Activated CD4-positive, alpha-beta T cell treated with anti-CD3 and anti-CD28 coated beads for 36 hours (primary cell): Measurements from ENCODE around the gene SERPINB7. TPM values are rescaled to one million over a fixed set of nuclear protein-coding genes. Genes with fewer than 3 reads are reported as not detected.

ENCODE experiments used
- ATAC-seq: fragments of 200-7000 bp; cut with Tn5 transposase; one replicate; pipeline ENCODE4 v1.10.0; 2021; ENCODE audit warnings: mild to moderate bottlenecking, moderate library complexity
- CTCF ChIA-PET: fragments of 350-600 bp; sonication (Branson Sonifier 250); formaldehyde crosslinking; loops from one replicate; lab custom pipeline; 2021; ENCODE audit warnings: antibody characterized with exemption; lab: Charles Lee
- POLR2A ChIA-PET: fragments of 350-600 bp; sonication (Branson Sonifier 250); formaldehyde crosslinking; loops from one replicate; lab custom pipeline; 2021; ENCODE audit warnings: antibody characterized with exemption, inconsistent platforms; lab: Charles Lee
- DNase-seq: peaks from one replicate; pipeline ENCODE4 v3.0.0-alpha.2; 2020
- H3K27ac Mint-ChIP-seq: one replicate; pipeline ENCODE4 v1.8.0; 2021; ENCODE audit warnings: mixed read lengths
- H3K27me3 Mint-ChIP-seq: one replicate; pipeline ENCODE4 v1.8.0; 2021; ENCODE audit warnings: mixed read lengths
- H3K36me3 Mint-ChIP-seq: one replicate; pipeline ENCODE4 v1.8.0; 2021; ENCODE audit warnings: low read depth, mixed read lengths
- H3K4me1 Mint-ChIP-seq: one replicate; pipeline ENCODE4 v1.8.0; 2021; ENCODE audit warnings: mixed read lengths
- H3K4me3 Mint-ChIP-seq: one replicate; pipeline ENCODE4 v1.8.0; 2021; ENCODE audit warnings: mild to moderate bottlenecking, moderate library complexity, mixed read lengths
- H3K9me3 Mint-ChIP-seq: one replicate; pipeline ENCODE4 v1.8.0; 2021; ENCODE audit warnings: low read depth, mixed read lengths
- intact Hi-C, 2 experiments: fragments of 100-400 bp; cut with DNase I in 1 of 2; cut with micrococcal nuclease in 1 of 2; formaldehyde crosslinking; loops; one replicate each; pipeline versions ENCODE4 v1.14.2 to v1.15.1; 2022 to 2024; cut with DNase I, micrococcal nuclease
- total RNA-seq, 2 experiments: library from RNA; stranded (reverse); gene quantifications; one replicate each; pipeline ENCODE4 v1.2.3, GENCODE V29; 2021

Gene SERPINB7
- total RNA-seq, 2 experiments from 2014 or later: not detected

DNA sequence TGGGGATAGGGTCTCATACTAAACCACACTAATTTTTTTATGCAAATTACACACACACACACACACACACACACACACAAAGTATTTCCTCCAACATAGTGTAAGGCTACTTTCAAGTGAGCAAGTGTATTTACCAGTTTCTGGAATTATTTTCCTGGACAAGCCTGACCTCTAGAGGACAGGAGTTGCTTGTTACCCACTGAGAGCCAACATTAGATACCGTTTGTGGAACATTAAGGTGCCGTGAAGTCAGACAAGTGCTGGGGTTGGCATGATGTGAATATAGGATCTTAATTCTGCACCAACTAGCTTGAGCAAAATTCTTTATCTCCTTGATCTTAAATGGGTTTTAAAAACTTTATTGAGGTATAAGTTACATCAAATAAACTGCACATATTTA, 72.9 kb downstream of the SERPINB7 start:
- H3K27ac Mint-ChIP-seq: no peak overlapping the region
- DNase-seq (no peak), ATAC-seq (peak; percentile 39)
- H3K4me3 Mint-ChIP-seq: no peak overlapping the region
- intact Hi-C loops: loop anchor here (1.0 to 5.0 kb wide), 2 partner anchors 271 to 330 kb away; no protein-coding TSS in a partner anchor
- CTCF ChIA-PET: interaction anchor here (0.7 kb wide), 1 partner anchor 18 kb away, joined by 3 read pairs; no protein-coding TSS in a partner anchor
- POLR2A ChIA-PET: interaction anchor here (0.7 kb wide), 1 partner anchor 149 kb away, joined by 4 read pairs; no protein-coding TSS in a partner anchor
- H3K36me3 Mint-ChIP-seq: no peaks in the 10 kb centered on the region
- H3K27me3 Mint-ChIP-seq: peaks cover 15% of the 10 kb centered on the region
- no peaks in the 10 kb centered on the region for H3K9me3 Mint-ChIP-seq
- no peaks in the 10 kb centered on the region for H3K4me1 Mint-ChIP-seq

DNA sequence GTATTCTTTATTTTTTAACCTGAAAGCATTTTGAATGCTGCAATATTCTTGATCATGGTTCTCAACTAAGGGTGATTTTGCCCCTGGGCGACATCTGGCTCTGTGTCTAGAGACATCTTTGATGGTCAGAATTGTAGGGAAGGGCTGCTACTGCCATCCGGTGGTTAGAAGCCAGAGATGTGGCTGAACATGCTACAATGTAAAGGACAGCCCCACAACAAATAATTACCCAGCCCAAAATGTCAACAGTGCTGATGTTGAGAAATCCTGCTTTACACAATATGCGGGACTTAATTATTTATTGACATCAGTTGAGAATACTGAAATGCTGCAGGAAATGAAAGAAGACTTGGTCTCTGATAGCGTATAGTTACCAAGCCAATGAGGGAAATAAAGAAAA, 74.8 kb downstream of the SERPINB7 start:
- DNase-seq (peak; percentile 43), ATAC-seq (no peak)
- Mint-ChIP-seq H3K36me3 (no peaks in the 10 kb centered on the region), H3K9me3 (no peaks in the 10 kb centered on the region), H3K27ac (no peak overlapping the region), H3K4me3 (no peak overlapping the region), H3K4me1 (no peaks in the 10 kb centered on the region), H3K27me3 (peaks cover 12% of the 10 kb centered on the region)
- POLR2A ChIA-PET: no interaction called here
- intact Hi-C loops: no loop called here
- CTCF ChIA-PET: interaction anchor here (1.0 kb wide), 1 partner anchor 331 kb away, joined by 11 read pairs; no protein-coding TSS in a partner anchor

DNA sequence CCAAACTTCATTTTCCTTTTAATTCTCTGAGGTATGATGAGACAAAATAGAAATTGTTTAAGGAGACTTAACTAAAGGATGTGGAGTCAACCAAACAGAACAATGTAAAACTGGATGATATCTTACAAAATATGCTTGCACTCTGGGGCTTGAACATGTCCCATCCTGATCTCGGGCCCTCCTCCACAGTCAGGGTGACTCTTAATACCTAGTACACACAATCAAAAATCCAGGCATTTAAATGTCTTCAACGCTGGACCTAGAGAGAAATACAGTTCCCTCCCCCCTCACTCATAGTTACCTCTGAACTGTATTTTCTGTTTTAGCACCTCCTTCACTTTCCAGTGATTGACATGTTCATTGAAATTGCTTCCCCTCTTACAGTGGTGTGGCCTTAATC, 75.4 kb downstream of the SERPINB7 start:
- peaks cover 12% of the 10 kb centered on the region for H3K27me3 Mint-ChIP-seq
- ATAC-seq: no peak
- no peaks in the 10 kb centered on the region for H3K9me3 Mint-ChIP-seq
- CTCF ChIA-PET: no interaction called here
- no peaks in the 10 kb centered on the region for H3K36me3 Mint-ChIP-seq
- H3K27ac Mint-ChIP-seq: no peak overlapping the region
- POLR2A ChIA-PET: no interaction called here
- no peak for DNase-seq
- no peaks in the 10 kb centered on the region for H3K4me1 Mint-ChIP-seq
- no peak overlapping the region for H3K4me3 Mint-ChIP-seq
- intact Hi-C loops: no loop called here

Other genes starting within 250 kb of the SERPINB7 start
- not detected for gene SERPINB12, start 233.0 kb upstream of the SERPINB7 start, total RNA-seq
- not detected for gene SERPINB13, start 188.1 kb upstream of the SERPINB7 start, total RNA-seq
- not detected for gene SERPINB4, start 131.2 kb upstream of the SERPINB7 start, total RNA-seq
- not detected for gene SERPINB3, start 113.5 kb upstream of the SERPINB7 start, total RNA-seq
- not detected for gene SERPINB11, start 72.5 kb upstream of the SERPINB7 start, total RNA-seq
- not detected for gene SERPINB2, start 112.3 kb downstream of the SERPINB7 start, total RNA-seq
- gene SERPINB10, start 132.5 kb downstream of the SERPINB7 start, total RNA-seq: not detected
- gene HMSD, start 173.9 kb downstream of the SERPINB7 start, total RNA-seq: 10 to 100 TPM; 18.8 to 26.7 TPM
- gene SERPINB8, start 194.7 kb downstream of the SERPINB7 start, total RNA-seq: 10 to 100 TPM; 16.0 to 17.1 TPM